Activated CD4-positive, alpha-beta T cell treated with anti-CD3 and anti-CD28 coated beads, Interleukin-2, amount 10 ng/mL, durations not matched to agents 7 days and 5 days (primary cell): ENCODE results near the gene CPVL. TPM values are rescaled to one million over a fixed set of nuclear protein-coding genes. Genes with fewer than 3 reads are reported as not detected.

ENCODE experiments used
- CTCF ChIA-PET: fragments of 350-600 bp; sonication (Branson Sonifier 250); formaldehyde crosslinking; loops from one replicate; lab custom pipeline; 2021; ENCODE audit warnings: antibody characterized with exemption; lab: Charles Lee
- POLR2A ChIA-PET: fragments of 350-600 bp; sonication (Branson Sonifier 250); formaldehyde crosslinking; loops from one replicate; lab custom pipeline; 2021; ENCODE audit warnings: antibody characterized with exemption; lab: Charles Lee
- DNase-seq: peaks from one replicate; pipeline ENCODE4 v3.0.0-alpha.2; 2020
- H3K27ac Mint-ChIP-seq: one replicate; pipeline ENCODE4 v1.8.0; 2021; ENCODE audit warnings: mild to moderate bottlenecking, moderate library complexity, mixed read lengths
- H3K27me3 Mint-ChIP-seq: one replicate; pipeline ENCODE4 v1.8.0; 2021; ENCODE audit warnings: mixed read lengths
- H3K36me3 Mint-ChIP-seq: one replicate; pipeline ENCODE4 v1.8.0; 2021; ENCODE audit warnings: low read depth, mixed read lengths
- H3K4me1 Mint-ChIP-seq: one replicate; pipeline ENCODE4 v1.8.0; 2021; ENCODE audit warnings: mixed read lengths
- H3K4me3 Mint-ChIP-seq: one replicate; pipeline ENCODE4 v1.8.0; 2021; ENCODE audit warnings: mild to moderate bottlenecking, moderate library complexity, mixed read lengths
- H3K9me3 Mint-ChIP-seq: one replicate; pipeline ENCODE4 v1.8.0; 2021; ENCODE audit warnings: mixed read lengths
- total RNA-seq, 2 experiments: library from RNA; stranded (reverse); gene quantifications; one replicate each; pipeline ENCODE4 v1.2.3, GENCODE V29; 2021

The CPVL gene
- total RNA-seq, 2 experiments from 2014 or later = not detected

- no peak for DNase-seq
- Mint-ChIP-seq H3K36me3 (no peaks in the 10 kb centered on the region), H3K27ac (no peak overlapping the region), H3K27me3 (peaks cover 22% of the 10 kb centered on the region), H3K4me3 (no peak overlapping the region), H3K9me3 (no peaks in the 10 kb centered on the region), H3K4me1 (no peaks in the 10 kb centered on the region)
- ChIA-PET POLR2A (no interaction called here), CTCF (interaction anchor here (1.0 kb wide), 1 partner anchor 62 kb away, joined by 3 read pairs; no protein-coding TSS in a partner anchor)
These were observed 69.2 kb downstream of the CPVL start for GRCh38 chr7:29077176-29077575.

- Mint-ChIP-seq H3K4me1 (no peaks in the 10 kb centered on the region), H3K36me3 (no peaks in the 10 kb centered on the region), H3K4me3 (no peak overlapping the region), H3K27ac (no peak overlapping the region), H3K9me3 (no peaks in the 10 kb centered on the region), H3K27me3 (peaks cover 23% of the 10 kb centered on the region)
- no peak for DNase-seq
- CTCF ChIA-PET = interaction anchor here (1.0 kb wide), 1 partner anchor 63 kb away, joined by 3 read pairs; no protein-coding TSS in a partner anchor
- POLR2A ChIA-PET = no interaction called here
These were observed 69.7 kb downstream of the CPVL start for GRCh38 chr7:29076631-29077030.

GRCh38 chr7:29075606-29076005, 70.7 kb downstream of the CPVL start:
- ChIA-PET CTCF (no interaction called here), POLR2A (no interaction called here)
- Mint-ChIP-seq H3K9me3 (no peaks in the 10 kb centered on the region), H3K4me3 (no peak overlapping the region), H3K27ac (no peak overlapping the region), H3K4me1 (no peaks in the 10 kb centered on the region), H3K36me3 (no peaks in the 10 kb centered on the region), H3K27me3 (peaks cover 19% of the 10 kb centered on the region)
- no peak for DNase-seq

- no peak overlapping the region for H3K4me3 Mint-ChIP-seq
- ChIA-PET CTCF (no interaction called here), POLR2A (no interaction called here)
- no peak for DNase-seq
- H3K4me1 Mint-ChIP-seq = no peaks in the 10 kb centered on the region
- peaks cover 14% of the 10 kb centered on the region for H3K27me3 Mint-ChIP-seq
- H3K36me3 Mint-ChIP-seq = no peaks in the 10 kb centered on the region
- no peaks in the 10 kb centered on the region for H3K9me3 Mint-ChIP-seq
- H3K27ac Mint-ChIP-seq = no peak overlapping the region
These were observed 75.0 kb downstream of the CPVL start for GRCh38 chr7:29071203-29071874.

GRCh38 chr7:29066641-29067040, 79.7 kb downstream of the CPVL start:
- no peaks in the 10 kb centered on the region for H3K36me3 Mint-ChIP-seq
- H3K4me3 Mint-ChIP-seq = no peak overlapping the region
- H3K27me3 Mint-ChIP-seq = peaks cover 5% of the 10 kb centered on the region
- ChIA-PET POLR2A (no interaction called here), CTCF (no interaction called here)
- no peaks in the 10 kb centered on the region for H3K9me3 Mint-ChIP-seq
- H3K4me1 Mint-ChIP-seq = no peaks in the 10 kb centered on the region
- DNase-seq = no peak
- no peak overlapping the region for H3K27ac Mint-ChIP-seq

- H3K9me3 Mint-ChIP-seq = no peaks in the 10 kb centered on the region
These were observed 81.0 kb downstream of the CPVL start for GRCh38 chr7:29065181-29065857.

GRCh38 chr7:29063872-29064271, 82.5 kb downstream of the CPVL start:
- DNase-seq = no peak
- POLR2A ChIA-PET = interaction anchor here (0.6 kb wide), 1 partner anchor 328 kb away, joined by 4 read pairs; no protein-coding TSS in a partner anchor
- H3K27me3 Mint-ChIP-seq = peaks cover 13% of the 10 kb centered on the region
- no peak overlapping the region for H3K27ac Mint-ChIP-seq
- H3K36me3 Mint-ChIP-seq = no peaks in the 10 kb centered on the region
- H3K4me3 Mint-ChIP-seq = no peak overlapping the region
- H3K9me3 Mint-ChIP-seq = no peaks in the 10 kb centered on the region
- H3K4me1 Mint-ChIP-seq = no peaks in the 10 kb centered on the region
- CTCF ChIA-PET = no interaction called here

More at GRCh38 chr7:29065181-29065857, 81.0 kb downstream of the CPVL start:
- Mint-ChIP-seq H3K27ac (no peak overlapping the region), H3K4me1 (no peaks in the 10 kb centered on the region), H3K4me3 (no peak overlapping the region), H3K36me3 (no peaks in the 10 kb centered on the region), H3K27me3 (peaks cover 5% of the 10 kb centered on the region)
- no peak for DNase-seq
- ChIA-PET CTCF (no interaction called here), POLR2A (no interaction called here)

GRCh38 chr7:29063236-29063635, 83.1 kb downstream of the CPVL start:
- Mint-ChIP-seq H3K4me1 (no peaks in the 10 kb centered on the region), H3K27me3 (peaks cover 19% of the 10 kb centered on the region), H3K27ac (no peak overlapping the region), H3K4me3 (no peak overlapping the region), H3K9me3 (peaks cover 2% of the 10 kb centered on the region), H3K36me3 (no peaks in the 10 kb centered on the region)
- ChIA-PET CTCF (no interaction called here), POLR2A (no interaction called here)
- no peak for DNase-seq

GRCh38 chr7:29053105-29053872, 93.0 kb downstream of the CPVL start:
- Mint-ChIP-seq H3K36me3 (no peaks in the 10 kb centered on the region), H3K4me3 (no peak overlapping the region), H3K4me1 (no peaks in the 10 kb centered on the region), H3K27ac (no peak overlapping the region), H3K27me3 (peaks cover 4% of the 10 kb centered on the region), H3K9me3 (peaks cover 7% of the 10 kb centered on the region)
- DNase-seq = no peak
- ChIA-PET POLR2A (no interaction called here), CTCF (interaction anchor here (0.6 kb wide), 1 partner anchor 136 kb away, joined by 4 read pairs; no protein-coding TSS in a partner anchor)

GRCh38 chr7:29046978-29047377, 99.4 kb downstream of the CPVL start:
- H3K27me3 Mint-ChIP-seq = peaks cover 13% of the 10 kb centered on the region
- CTCF ChIA-PET = no interaction called here
- H3K9me3 Mint-ChIP-seq = peaks cover 5% of the 10 kb centered on the region
- H3K27ac Mint-ChIP-seq = no peak overlapping the region
- no peaks in the 10 kb centered on the region for H3K4me1 Mint-ChIP-seq
- no peak for DNase-seq
- no peaks in the 10 kb centered on the region for H3K36me3 Mint-ChIP-seq
- POLR2A ChIA-PET = no interaction called here
- no peak overlapping the region for H3K4me3 Mint-ChIP-seq

- DNase-seq = no peak
- Mint-ChIP-seq H3K27ac (no peak overlapping the region), H3K4me1 (no peaks in the 10 kb centered on the region), H3K9me3 (peaks cover 5% of the 10 kb centered on the region), H3K27me3 (peaks cover 9% of the 10 kb centered on the region), H3K36me3 (no peaks in the 10 kb centered on the region), H3K4me3 (no peak overlapping the region)
- CTCF ChIA-PET = no interaction called here
- POLR2A ChIA-PET = no interaction called here
These were observed 100.9 kb downstream of the CPVL start for GRCh38 chr7:29045258-29046086.

- Mint-ChIP-seq H3K36me3 (no peaks in the 10 kb centered on the region), H3K9me3 (peaks cover 5% of the 10 kb centered on the region), H3K4me3 (no peak overlapping the region), H3K27ac (no peak overlapping the region), H3K4me1 (no peaks in the 10 kb centered on the region), H3K27me3 (peaks cover 11% of the 10 kb centered on the region)
- ChIA-PET CTCF (no interaction called here), POLR2A (no interaction called here)
- no peak for DNase-seq
These were observed 101.8 kb downstream of the CPVL start for GRCh38 chr7:29044554-29044953.
